GM19324 (cell line): ENCODE measurements around the gene PBX4.
A peak's percentile ranks its signal among the peaks of the same experiment; 100 is the strongest.
"Not testable (repeated sequence)": the region's sequence is repeated elsewhere in the genome, so short reads cannot be mapped to it uniquely, and the experiment has no call there.

ENCODE experiments used
- ATAC-seq: cut with Tn5 transposase; IDR thresholded peaks from one replicate; pipeline ENCODE4 v1.9.1; 2021; ENCODE audit warnings: mild to moderate bottlenecking, moderate library complexity; ENCODE audit not compliant: unreplicated experiment, low FRiP score

The PBX4 gene

DNA sequence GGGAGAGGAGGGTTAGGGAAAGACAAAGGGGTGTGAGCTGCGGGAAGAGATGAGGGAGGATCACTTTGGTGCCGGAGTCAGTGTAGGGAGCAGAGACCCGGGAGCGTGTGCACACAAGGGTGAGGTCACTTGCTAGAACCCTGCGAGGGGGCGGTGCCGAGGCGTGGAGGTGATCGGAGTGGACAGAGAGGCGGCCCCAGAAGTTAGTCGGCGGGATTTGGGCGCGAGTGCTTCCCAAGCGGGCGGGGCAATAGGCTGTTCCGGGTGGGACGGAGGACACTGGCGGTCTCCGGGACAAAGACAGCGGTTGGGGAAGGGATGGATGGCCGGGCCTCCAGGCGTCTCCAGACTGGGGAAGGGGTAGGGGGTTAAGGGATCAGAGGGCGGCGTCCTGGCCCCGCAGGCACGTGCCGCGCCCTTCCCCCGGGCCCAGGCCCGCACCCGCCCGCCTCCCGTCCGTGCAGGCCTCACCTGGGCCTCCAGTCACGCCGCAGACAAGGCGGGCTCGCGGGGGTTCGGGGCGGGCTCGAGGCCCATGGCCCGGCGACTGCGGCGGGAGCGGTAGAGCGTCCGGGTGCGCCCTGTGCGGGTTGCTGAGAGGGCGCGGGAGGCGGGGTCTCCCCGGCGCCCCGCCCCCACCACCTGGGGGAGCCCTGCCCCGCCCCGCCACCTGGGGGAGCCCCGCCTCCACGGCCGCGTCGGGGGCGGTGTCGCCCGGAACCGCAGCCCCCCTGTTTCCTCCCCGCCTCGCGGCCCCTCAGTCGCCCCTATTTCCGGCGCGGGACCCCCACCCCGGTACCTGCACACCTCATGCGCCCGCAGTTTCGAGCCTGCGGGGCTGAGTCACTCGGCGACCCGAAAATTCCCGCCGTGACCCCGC lies 9.4 kb upstream of the PBX4 start, which contains the start of gene LPAR2:
Gene LPAR2, minus strand, starts transcription at position 600 of the 880 bp plus-strand sequence. CDS start 945 bp downstream, outside the sequence.
- peak; percentile 57 for ATAC-seq

DNA sequence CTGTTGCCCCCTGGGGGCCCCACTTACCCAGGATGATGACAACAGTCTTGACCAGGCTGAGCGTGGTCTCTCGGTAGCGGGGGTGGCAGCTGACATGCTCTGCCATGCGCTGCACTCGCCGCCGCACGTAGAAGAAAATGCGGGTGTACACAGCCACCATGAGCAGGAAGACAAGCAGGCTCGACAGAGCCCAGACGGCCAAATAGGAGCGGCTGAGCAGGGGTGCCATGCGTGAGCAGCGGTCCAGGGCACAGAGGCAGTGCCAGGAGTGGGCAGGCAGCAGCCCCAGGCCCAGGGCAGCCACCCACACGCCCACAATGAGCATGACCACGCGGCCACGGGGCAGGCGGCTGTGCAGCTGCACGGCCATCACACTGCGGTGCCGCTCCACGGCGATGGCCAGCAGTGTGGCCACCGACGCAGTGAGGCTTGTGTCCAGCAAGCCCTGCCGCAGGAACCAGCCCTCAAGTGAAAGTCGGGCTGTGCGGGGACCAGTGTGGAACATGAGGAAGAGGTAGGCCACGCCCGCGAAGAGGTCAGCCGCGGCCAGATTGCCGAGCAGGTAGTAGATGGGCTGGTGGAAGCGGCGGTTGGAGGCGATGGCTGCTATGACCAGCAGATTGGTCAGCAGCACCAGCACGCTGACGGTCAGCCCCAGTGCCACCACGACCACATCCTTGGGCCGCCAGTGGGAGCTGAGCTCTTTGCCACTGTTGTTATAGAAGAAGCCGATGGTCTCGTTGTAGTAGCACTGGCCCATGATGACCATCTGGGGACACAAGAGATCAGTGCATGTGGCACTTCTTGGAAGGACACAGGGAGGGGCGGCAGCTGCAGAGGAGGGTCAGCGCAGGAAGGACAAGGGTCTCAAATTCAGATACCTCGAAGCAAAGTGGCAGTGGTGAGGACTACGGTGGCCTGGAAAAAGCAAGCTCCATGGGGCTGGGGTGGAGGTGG lies 8.3 kb upstream of the PBX4 start:
- no peak for ATAC-seq

DNA sequence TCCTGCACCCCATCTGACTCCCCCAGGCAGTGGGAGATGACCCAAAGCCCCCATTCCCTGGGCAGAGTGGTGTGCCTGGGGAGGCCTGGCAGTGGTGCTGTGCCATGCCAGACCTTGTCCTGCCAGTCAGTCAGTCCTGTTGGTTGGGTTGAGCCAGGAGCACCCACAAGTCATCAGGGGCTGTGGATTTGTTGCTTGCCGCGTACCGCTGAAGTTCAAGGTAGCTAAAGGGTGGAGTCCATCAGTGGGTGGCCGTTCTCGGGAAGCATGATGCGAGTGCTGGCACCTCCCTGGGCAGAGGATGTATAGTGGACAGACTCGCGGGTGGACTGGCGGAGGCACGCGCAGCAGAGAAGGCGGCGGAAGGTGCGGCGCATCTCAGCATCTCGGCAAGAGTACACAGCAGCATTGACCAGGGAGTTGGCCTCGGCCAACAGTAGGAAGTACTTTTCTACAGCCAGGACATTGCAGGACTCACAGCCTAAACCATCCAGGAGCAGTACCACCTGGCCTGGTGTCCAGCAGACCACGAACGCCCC lies 5.6 kb upstream of the PBX4 start:
- ATAC-seq = no peak

DNA sequence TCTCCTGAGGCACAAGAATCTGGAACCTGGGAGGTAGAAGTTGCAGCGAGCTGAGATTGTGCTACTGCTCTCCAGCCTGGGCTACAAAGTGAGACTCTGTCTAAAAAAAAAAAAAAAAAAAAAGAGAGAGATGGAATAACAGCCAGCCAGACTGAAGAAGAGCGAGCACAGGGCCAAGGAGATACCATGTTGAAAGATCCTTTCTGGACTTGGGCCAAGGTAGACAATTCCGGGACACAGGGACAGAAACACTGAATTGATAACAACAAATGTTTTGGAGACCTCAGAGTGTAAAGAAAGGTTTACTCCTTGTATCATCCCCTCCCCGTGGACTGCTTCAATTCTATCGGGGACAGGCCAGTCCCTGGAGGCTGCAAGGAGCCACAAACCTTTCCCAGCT lies 4.9 kb upstream of the PBX4 start:
- ATAC-seq = no peak

DNA sequence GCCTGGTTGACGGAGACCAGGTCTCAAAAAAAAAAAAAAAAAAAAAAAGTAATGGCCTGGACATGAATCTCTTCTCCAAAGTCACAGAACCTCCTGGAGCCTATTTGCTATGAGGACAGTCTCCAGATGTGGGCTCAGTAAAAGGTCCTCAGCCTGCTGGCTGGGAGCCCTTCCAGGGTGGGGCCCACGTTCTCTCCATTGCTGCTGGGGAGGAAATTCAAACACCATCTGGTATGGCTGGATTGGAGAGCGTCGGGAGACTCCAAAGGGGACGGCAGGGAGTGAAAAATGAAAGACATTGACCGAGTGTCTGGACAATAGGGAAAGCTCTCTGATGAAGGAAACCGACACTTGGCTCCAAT lies 1.3 kb upstream of the PBX4 start:
- no peak for ATAC-seq

DNA sequence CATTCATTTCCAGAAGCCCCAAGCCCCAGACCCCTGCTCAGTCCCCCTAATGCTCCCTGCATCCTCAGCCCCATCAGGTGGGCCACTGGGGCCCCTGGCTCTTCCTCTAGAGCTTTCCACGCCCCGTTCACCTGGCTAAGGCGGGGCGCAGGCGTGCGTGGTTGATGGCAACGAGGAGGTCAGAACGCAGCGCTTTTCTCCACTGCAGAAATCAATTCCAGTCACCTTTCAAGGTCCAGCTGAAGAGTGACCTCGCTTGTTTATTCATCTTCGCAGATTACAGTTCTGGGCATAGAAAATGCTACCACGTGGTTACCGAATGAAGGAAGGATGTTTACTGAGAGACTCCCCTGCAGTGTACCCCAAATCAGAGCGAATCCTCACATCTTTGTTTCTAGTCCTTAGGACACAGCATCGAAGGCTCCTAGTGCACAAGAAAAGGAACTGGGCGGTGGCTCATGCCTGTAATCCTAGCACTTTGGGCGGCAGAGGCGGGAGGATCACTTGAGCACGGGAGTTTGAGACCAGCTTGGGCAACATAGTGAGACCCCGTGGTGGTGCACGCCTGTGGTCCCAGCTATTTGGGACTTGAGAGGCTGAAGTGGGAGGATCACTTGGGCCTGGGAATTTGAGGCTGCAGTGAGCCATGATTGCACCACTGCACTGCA lies 828 bp upstream of the PBX4 start:
- no peak for ATAC-seq

DNA sequence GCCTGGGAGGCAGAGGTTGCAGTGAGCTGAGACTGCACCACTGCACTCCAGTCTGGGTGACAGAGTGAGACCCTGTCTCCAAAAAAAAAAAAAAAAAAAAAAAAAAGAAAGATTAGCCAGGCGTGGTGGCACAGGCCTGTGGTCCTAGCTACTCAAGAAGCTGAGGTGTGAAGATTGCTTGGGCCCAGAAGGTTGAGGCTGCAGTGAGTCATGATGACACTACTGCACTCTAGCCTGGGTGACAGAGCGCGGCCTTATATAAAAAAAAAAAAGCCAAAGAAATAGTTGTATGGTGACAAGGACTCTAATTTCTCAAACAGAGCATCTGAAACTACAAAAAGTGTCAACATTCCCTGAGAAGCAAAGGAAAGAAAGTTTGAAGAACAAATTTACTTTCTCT lies 3.4 kb downstream of the PBX4 start:
- no peak for ATAC-seq

DNA sequence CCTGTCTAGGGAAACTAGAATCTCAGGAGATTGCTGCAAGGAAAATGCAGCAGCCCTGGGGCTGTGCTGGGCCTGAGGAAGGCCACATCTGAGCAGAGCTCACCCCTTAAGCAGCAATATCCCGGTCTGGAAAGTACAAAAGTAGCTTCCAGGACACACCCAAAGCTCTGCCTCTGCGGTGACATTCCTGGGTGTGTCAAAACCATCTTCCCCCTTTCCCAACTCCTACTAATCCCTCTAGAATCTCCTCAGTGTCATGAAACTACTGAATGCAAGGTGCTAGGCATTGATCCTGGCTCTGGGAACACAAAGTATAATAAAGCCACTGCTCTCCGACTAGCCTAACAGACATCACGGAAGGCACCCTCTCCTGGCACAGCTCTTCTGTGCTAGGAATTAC lies 5.0 kb downstream of the PBX4 start:
- no peak for ATAC-seq

DNA sequence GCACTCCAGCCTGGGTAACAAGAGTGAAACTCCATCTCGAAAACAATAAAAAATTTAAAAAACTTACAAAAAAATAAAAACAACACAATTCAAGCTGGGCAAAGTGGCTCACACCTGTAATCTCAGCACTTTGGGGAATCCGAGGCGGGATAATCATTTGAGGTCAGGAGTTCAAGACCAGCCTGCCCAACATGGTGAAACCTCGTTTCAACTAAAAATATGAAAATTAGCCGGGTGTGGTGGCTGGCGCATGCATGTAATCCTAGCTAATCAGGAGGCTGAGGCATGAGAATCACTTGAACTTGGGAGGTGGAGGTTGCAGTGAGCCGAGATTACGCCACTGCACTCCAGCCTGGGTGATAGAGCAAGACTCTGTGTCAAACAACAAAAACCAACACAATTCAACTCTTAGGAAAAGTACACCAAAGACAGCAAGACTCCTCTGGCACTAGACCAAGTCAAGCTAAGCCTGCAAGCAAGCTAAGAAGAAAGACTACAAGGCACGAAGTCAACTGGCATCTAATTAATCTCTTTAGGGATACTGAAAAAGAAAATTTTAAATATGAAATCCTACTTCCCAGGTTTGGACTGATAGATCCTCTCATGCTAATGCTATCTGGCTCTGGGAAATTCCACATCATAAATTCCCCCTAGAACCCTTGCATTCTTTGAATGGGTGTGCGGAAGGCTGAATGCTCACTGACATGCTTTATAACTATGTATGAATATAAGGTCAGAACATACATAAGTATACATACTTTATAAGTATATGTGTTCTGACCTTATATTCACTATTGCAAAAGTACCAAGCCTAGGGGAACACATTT lies 7.9 kb downstream of the PBX4 start:
- ATAC-seq = no peak

DNA sequence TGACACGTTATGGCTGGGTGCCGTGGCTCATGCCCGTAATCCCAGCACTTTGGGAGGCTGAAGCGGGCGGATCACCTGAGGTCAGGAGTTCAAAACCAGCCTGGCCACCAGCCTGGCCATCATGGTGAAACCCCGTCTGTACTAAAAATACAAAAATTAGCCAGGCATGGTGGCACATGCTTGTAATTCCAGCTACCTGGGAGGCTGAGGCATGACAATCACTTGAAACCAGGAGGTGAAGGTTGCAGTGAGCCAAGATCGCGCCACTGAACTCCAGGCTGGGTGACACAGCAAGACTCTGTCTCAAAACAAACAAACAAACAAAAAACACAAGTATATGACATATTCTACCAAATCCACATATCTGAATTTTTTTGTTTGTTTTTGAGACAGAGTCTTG lies 11.8 kb downstream of the PBX4 start:
- ATAC-seq = not testable (repeated sequence)

DNA sequence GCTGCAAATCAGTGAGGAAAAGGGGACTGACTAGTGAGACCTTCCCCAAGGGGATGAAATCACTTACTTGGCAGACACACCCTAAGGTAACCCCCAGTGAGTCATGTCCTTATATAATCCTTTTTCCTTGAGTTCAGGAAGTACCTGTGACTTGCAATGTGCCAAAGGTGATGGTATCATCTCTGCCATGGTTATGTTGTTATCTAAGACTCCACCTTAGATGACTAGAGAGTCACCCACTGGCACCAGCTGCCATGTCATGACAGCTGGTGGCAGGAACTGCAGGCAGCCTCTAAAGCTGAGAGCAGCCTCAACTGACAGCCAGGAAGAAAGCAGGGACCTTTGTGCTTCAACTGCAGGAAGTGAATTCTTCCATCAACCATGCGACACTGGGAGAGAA lies 12.5 kb downstream of the PBX4 start:
- no peak for ATAC-seq

DNA sequence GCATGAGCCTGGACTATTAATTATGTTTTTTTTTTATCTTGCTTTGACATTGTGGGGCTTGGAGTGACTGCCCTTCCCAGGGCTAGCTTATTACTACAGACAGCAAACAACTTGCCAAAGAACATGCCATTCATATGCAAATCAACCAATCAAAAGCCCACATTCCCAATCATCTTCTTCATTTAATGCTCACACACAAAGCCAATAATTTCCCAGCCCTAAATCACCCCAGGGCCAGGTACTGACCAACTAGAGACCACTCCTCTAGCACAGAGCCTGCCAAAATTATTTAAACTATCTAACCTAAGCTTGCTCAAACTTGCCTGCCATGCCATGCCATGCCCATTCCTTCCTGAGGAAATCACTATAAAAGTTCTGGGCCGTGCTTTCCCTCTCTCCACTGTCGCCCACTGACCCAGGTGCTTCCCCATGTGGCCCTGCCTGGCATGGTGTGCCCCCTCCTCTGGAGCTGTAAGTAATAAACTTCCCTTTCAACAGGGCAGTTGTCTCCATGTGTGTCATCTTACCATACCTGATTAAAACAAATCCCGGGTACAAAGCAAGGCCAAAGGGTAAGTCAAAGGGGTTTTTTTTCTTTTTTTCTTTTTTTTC lies 15.7 kb downstream of the PBX4 start:
- no peak for ATAC-seq

DNA sequence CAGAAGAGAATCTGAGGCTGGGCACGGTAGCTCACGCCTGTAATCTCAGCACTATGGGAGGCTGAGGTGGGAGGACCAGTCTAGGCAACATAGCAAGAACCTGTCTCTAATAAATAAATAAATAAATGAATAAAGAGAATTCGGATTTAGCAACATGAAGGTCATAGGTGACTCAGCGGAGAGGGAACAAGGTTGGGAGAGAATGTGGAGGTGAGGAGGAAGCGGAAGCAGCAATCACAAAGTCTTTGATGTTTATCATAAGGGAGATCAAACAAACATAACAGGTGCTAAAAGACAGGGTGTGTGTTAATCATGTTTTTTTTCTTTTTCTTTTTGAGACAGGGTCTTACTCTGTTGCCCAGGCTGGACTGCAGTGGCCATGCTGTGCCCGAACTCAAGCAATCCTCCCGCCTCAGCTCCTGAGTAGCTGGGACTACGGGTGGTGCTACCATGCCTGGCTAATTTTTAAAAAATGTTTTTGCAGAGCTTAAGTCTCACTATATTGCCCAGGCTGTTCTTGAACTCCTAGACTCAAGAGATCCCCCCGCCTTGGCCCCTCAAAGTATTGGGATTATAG lies 16.3 kb downstream of the PBX4 start:
- no peak for ATAC-seq

DNA sequence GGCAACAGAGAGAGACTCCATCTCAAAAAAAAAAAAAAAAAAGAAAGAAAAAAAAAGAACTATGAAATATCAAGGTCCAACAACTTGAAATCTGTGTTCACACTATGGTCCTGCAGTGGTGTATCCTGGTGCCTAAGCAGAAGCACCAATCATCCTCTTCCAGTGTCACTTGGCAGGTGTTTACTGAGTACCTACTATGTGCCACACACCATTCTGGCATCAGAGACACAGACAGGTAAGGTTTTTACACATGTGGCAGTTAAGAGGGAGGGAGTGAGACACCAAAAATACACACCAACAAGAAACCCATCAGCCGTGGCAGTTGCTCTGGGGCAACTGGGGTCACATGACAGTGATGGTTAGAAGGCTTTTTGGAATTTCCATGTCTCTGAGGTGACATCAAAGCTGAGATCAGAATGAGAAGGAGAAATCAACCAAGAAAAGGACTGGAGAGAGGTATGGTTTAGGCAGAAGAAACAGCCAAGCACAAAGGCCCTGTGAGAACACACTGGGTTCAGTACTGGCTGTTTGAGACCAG lies 17.6 kb downstream of the PBX4 start:
- ATAC-seq = no peak

DNA sequence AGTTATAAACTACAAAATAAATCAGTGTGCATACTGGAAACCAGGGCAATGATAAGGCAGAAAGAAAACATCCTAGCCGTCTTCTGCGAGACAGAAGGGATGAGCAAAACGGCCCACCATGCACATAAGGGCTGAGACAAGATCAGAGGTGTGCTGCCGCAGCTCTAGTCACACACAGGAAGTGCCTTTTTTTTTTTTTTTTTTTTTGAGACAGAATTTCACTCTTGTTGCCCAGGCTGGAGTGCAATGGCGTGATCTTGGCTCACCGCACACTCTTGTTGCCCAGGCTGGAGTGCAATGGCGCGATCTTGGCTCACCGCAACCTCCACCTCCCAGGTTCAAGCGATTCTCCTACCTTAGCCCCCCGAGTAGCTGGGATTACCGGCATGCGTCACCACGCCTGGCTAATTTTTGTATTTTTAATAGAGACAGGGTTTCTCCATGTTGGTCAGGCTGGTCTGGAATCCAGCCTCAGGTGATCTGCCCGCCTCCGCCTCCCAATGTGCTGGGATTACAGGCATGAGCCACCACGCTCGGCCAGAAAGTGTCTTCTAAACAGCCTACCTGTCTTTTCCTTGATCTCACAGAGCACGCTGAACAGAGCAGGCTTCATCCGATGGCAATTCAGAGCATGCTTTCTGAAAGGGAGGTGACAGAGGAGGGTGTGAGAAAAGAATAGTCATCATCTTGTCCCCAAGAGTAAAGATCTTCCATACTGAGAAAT lies 19.6 kb downstream of the PBX4 start:
- ATAC-seq = not testable (repeated sequence)

DNA sequence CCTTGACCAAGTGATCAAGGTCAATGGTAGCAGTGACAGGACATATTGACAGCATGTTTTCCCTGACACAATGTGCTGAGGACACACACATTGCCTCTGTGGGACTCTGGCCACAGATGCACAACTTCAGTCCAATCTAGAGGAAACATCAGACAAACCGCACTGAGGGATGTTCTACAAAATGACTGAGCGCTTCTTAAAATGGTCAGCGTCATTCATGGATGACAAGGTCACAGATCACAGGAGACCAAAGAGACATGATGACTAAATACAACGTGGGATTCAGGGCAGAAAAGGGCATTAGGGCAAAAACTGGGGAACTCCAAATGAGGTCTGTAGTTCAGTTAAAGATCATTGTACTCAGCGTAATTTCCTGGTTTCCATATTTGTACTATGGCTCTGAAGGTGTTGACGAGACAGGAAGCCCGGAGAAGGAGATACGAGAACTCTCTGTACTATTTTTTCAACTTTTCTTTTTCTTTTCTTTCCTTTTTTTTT lies 20.6 kb downstream of the PBX4 start:
- ATAC-seq = peak; percentile 55

DNA sequence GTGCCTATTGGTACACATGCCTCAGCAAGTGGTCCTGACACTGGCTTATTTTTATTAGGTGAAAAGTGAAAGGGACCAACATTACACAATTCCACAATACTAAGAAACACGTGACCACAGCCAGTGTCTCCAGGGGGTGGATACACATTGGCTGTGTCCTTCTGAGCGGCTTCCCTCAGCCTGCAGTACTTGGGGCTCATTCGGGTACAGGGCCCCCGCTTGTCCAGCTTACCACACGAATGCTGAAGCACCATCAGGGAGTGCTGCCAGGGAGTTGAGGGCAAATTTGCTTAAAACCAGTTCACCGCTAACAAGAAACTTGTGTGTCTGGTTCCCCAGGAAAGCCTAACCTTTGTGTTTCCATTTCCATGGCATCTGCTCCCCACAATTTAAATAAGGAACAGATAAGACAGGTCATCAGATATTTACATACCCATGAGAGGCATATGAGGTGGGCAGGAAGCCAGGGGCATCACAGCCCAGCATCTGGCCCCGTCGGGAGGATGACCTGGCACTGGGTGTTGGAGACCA lies 23.3 kb downstream of the PBX4 start:
- ATAC-seq = no peak

DNA sequence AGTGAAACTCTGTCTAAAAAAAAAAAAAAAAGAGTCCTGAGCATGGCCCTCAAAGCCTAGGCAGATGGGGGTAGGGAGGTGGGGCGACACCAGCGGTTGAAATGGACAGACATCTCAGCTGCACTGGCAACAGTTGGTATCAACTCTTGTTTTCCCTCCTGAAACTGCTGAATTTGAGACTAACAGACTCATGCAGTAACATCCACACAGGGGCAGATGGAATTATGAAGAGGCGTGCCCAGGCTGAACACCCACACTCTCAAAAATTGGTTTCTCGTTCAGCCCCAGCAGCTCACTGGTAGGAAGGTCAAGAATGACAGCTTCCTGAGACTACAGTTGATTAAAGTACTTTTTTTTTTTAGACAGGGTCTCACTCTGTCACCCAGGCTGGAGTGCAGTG lies 24.1 kb downstream of the PBX4 start:
- ATAC-seq = no peak
